ENCODE results near the gene TBX2.
"Not testable (repeated sequence)": the region's sequence is repeated elsewhere in the genome, so short reads cannot be mapped to it uniquely, and the experiment has no call there.

TBX2 gene

GRCh38 chr17:61431594-61432311 is 32.1 kb downstream of the TBX2 start:
- no peak for DNase-seq (ENCODE audit: low spot score)

GRCh38 chr17:61436273-61436672 is 36.6 kb downstream of the TBX2 start:
- no peak for DNase-seq (ENCODE audit: low spot score)

- no peak for DNase-seq (ENCODE audit: low spot score)
Measured at GRCh38 chr17:61436995-61437704, 37.5 kb downstream of the TBX2 start.

GRCh38 chr17:61440697-61441096 is 41.1 kb downstream of the TBX2 start:
- DNase-seq (ENCODE audit: low spot score), result no peak

- not testable (repeated sequence) for DNase-seq (ENCODE audit: low spot score)
Measured at GRCh38 chr17:61441507-61441906, 41.9 kb downstream of the TBX2 start.

- no peak for DNase-seq (ENCODE audit: low spot score)
Measured at GRCh38 chr17:61442136-61442775, 42.6 kb downstream of the TBX2 start.

- no peak for DNase-seq (ENCODE audit: low spot score)
Measured at GRCh38 chr17:61442878-61443474, 43.3 kb downstream of the TBX2 start.

GRCh38 chr17:61443475-61443882 is 43.8 kb downstream of the TBX2 start:
- peak; percentile 68 for DNase-seq (ENCODE audit: low spot score)

GRCh38 chr17:61444075-61444474 is 44.4 kb downstream of the TBX2 start:
- no peak for DNase-seq (ENCODE audit: low spot score)

- no peak for DNase-seq (ENCODE audit: low spot score)
Measured at GRCh38 chr17:61444831-61445230, 45.2 kb downstream of the TBX2 start.

GRCh38 chr17:61447358-61447757 is 47.7 kb downstream of the TBX2 start:
- DNase-seq (ENCODE audit: low spot score), result no peak

- no peak for DNase-seq (ENCODE audit: low spot score)
Measured at GRCh38 chr17:61448042-61448441, 48.4 kb downstream of the TBX2 start.

- not testable (repeated sequence) for DNase-seq (ENCODE audit: low spot score)
Measured at GRCh38 chr17:61449140-61449539, 49.5 kb downstream of the TBX2 start.

- no peak for DNase-seq (ENCODE audit: low spot score)
Measured at GRCh38 chr17:61449707-61450640, 50.3 kb downstream of the TBX2 start.

- DNase-seq (ENCODE audit: low spot score), result no peak
Measured at GRCh38 chr17:61450641-61451537, 51.2 kb downstream of the TBX2 start.

- peak; percentile 67 for DNase-seq (ENCODE audit: low spot score)
Measured at GRCh38 chr17:61451538-61452300, 52.1 kb downstream of the TBX2 start.

GRCh38 chr17:61452301-61453290 is 53.0 kb downstream of the TBX2 start, which contains the start of gene TBX4:
Gene TBX4 (plus strand): TSS chr17:61452422. CDS start chr17:61456491, 4,069 bp downstream.
- peak; percentile 64 for DNase-seq (ENCODE audit: low spot score)
